SU-DHL-6 (cell line): ENCODE measurements around the gene NXPH1.

Experiments
- EZH2phosphoT487 ChIP-seq: fragments of 200-600 bp; sonication (generic), shearing (Covaris generic); conservative IDR thresholded peaks from 2 replicates; pipeline ENCODE4 v1.6.1; 2018; ENCODE audit warnings: mild to moderate bottlenecking, antibody characterized with exemption, low read length, moderate library complexity, mixed read lengths
- TF ChIP-seq, protein P1 (sequence below): fragments of 200-600 bp; sonication (generic); IDR thresholded peaks from one replicate; pipeline ENCODE4 v1.5.1; 2017; ENCODE audit warnings: antibody characterized with exemption, mild to moderate bottlenecking, low read length, moderate library complexity; ENCODE audit not compliant: insufficient read depth, poor library complexity, severe bottlenecking

GRCh38 chr7:8640671-8641070, 207.3 kb downstream of the NXPH1 start:
- TF ChIP-seq, protein P1, sequence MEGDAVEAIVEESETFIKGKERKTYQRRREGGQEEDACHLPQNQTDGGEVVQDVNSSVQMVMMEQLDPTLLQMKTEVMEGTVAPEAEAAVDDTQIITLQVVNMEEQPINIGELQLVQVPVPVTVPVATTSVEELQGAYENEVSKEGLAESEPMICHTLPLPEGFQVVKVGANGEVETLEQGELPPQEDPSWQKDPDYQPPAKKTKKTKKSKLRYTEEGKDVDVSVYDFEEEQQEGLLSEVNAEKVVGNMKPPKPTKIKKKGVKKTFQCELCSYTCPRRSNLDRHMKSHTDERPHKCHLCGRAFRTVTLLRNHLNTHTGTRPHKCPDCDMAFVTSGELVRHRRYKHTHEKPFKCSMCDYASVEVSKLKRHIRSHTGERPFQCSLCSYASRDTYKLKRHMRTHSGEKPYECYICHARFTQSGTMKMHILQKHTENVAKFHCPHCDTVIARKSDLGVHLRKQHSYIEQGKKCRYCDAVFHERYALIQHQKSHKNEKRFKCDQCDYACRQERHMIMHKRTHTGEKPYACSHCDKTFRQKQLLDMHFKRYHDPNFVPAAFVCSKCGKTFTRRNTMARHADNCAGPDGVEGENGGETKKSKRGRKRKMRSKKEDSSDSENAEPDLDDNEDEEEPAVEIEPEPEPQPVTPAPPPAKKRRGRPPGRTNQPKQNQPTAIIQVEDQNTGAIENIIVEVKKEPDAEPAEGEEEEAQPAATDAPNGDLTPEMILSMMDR: no peak
- no peak for TF ChIP-seq EZH2phosphoT487
